NCI-H128 (cell line): Measurements from ENCODE around the gene MAGI3.

Source experiments
- DNase-seq: peaks from one replicate; lab custom pipeline; 2025; ENCODE audit not compliant: unreplicated experiment; lab: John Stamatoyannopoulos, UW

MAGI3 gene

DNA sequence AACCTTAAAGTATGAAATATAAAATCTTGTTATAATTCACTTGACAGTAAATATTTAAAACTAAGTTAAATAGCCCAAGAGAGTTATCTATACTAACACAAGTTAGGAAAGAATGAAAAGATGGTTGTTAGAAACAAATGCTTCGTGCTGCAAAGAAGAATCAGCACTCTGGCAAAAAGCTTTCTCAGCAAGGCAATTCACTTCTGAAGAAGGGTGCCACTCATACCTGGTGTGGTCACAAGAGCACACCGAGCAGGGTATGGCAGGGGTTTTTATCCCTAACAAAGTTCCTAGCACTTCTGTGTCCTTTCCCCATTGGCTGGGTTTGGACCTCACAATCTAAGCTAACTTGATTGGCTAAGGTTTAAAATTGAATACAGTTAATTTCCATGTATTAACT, 121.0 kb downstream of the MAGI3 start:
- DNase-seq = no peak

DNA sequence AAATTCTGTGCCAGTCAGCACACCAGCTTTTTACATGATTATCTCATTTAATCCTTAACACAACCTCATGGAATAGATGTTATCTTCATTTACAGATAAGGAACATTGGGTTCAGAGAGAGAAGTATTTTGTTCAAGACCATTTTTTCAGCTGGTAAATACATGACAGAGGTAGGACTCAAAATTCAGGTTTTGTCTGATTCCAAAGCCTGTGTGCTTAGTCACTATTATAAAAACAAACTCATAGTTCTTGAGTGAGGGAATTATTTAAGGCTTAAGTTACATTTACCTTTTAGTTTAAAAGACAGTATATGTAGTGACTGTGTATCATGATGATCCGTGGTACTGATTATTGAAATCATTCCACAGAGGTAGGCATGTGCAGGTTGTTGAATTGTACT, 125.2 kb downstream of the MAGI3 start:
- DNase-seq = no peak

DNA sequence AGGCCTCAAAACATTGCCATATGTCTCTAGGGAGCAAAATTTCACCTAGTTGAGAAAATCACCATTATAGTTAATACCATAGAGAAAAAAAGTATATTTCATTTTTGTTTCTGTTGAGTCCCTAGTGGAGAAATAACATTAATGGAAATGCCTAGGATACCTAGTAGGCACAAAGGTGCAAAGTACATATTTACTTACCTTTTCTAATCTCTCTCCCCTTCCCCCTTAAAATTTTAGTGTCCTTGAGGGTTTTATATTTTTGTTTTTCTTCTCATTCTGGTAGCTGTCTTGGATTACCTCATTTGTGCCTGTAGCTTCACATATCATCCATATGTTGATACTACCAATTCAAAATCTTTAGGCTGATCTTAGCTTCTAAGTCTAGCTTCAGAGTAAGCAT, 127.0 kb downstream of the MAGI3 start:
- no peak for DNase-seq

DNA sequence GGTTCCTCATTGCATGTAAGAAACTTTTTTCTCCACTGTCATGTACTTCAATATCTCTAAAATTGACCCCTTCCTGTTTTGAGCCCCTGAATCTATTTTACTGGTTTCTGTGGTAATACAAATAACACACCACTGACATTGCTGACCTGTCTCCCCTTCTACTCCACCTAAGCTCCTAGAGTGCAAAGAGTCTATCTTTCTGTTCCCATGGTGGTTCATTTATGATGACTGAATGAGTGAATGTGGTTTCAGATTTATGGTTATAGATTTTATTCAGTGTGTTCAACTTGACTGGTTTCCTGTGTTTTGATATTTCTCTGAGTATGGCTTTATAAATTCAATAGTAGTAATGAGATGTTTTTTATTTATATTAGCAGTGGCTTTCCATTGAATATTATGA, 127.7 kb downstream of the MAGI3 start:
- DNase-seq = no peak

DNA sequence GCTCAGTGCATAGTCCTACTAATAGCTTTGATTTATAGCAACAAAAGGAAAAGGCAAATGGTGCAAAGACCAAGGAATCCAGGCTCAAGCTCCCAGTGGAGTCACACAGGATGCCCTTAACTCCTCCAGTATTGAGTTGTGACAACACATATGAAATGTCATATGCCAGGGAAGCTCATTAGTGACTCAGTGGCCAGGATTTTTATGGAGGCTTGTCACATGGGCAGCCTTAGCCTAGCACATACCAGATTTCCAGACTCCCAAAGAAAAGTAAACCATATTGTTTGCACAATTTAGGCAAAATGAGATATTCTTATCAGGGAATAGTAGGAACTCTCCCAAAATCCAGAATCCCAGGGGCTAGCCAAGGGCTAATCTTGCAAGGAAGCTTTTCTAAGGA, 129.2 kb downstream of the MAGI3 start:
- no peak for DNase-seq

DNA sequence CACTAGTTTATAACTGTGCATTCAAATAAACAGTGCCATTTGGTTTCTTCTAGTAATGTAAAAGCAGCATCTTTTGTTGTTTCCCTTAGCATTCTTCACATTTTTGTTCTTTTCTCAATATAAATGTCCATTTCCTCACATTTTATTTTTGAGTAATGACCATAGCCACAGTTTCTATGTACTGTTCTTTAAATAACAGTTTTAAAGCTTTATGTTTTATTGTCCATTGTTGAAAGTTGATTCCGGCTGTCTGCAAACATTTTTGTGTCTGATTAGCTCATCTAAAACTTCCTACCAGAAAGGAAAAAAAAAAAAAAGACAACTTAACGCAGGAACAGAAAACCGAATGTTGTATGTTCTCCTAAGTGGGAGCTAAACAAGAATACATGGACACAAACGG, 139.7 kb downstream of the MAGI3 start:
- no peak for DNase-seq

DNA sequence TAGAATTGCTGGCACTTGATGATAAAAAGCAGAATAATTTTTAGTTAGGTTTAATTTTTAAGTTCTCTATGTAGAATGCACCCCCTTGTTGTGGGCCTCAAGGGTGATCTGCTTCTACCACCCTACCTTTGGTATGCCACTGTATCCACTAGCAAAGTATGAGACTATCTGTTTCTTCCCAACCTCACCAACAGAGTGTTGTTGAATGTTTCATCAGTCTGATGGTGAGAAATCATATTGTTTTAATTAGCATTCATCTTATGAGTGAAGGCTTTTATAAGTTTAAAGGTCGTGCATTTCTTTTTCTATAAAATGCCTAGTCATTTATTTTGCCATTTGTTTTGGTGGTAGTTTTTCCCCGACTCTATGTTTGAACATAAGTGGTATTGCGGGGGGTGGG, 141.0 kb downstream of the MAGI3 start:
- DNase-seq = no peak

DNA sequence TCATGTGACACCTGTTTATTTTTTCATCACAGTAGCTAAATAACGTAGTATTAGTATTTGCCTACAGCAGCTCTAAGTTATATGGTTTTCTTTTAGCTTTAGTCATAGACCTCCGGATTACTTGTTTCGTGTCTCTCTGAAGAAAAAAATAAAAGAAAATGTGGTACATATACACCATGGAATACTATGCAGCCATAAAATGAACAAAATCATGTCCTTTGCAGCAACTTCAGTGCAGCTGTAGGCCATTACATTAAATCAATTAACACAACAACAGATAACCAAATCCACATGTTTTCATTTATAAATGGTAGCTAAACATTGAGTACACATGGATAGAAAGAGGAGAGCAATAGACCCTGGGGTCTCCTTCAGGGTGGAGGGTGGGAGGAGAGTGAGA, 142.7 kb downstream of the MAGI3 start:
- DNase-seq = no peak

DNA sequence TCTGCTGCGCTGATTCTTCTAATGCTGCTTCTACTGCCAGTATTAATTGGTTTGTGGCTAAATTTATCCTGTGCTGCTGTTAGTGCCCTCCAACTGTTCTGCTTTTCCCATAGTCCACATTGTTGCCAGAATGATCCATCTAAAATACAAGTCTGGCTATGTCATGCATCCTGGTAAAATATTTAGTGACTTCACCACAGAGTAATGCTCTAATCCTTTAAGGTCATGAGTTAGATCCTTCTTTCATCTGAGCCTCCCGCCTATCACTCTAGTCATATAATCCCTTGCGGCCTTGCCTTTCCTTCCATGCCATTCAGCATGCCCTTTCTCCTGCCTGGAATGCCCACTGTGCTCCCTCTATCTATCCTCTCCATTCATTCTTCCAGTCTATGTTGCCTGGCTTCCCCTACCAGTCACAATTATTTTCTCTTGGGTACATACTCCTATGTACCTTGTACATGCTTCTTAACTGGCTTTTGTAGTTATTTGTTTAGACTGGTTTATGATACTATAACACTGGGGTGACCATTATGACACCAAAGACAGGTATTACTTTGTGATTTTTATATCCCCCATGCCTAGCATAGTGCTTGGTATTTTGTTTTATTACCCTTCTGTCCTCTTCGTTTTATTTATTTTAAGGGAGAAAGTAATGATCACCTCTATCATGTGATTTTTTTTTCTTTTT, 144.0 kb downstream of the MAGI3 start:
- no peak for DNase-seq

DNA sequence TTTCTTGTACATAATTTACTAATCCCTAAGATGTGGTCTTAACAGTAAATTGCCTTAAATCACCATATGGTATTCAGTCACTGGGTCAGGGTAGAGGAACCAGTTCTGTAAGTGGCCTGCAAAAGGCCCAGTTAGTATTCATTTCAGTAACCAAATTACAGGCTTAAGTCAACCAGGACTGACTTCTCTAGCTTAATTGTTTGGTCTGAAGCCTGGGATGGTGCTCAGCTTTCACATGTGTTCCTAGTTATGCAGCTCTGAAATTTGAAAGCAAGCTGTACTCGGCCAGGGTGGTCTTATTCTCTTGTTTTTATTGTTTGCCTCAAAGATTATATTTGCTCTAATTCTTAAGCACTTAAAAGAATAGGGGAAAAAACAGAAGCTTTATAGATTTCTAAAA, 144.6 kb downstream of the MAGI3 start:
- DNase-seq = no peak

DNA sequence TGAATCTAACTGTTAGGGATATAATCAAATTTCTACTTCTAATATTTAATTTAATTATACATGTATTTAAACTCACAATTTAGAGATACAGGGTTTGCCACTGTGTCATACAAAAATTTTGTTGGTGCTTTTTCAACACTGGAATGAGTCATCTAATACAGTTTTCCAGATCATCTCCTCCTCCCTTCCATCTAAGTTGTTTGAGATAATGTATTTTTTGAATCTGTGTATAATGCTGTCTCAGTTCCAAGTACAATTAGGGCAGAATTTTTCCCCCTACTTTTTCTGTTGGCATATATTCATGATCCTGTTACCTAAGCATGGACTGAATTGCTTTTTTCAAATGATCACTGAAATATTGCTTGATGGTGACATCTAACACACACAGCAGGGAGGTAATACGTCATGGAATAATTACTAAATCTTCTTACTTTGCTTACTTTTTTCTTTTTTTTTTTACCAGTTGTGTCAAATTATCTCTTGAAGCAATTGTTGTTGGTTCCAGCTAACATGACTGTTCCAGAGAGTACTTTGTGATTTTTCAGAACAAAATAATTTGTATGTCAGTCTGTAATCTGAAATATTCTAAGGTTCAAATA, 146.0 kb downstream of the MAGI3 start:
- no peak for DNase-seq

DNA sequence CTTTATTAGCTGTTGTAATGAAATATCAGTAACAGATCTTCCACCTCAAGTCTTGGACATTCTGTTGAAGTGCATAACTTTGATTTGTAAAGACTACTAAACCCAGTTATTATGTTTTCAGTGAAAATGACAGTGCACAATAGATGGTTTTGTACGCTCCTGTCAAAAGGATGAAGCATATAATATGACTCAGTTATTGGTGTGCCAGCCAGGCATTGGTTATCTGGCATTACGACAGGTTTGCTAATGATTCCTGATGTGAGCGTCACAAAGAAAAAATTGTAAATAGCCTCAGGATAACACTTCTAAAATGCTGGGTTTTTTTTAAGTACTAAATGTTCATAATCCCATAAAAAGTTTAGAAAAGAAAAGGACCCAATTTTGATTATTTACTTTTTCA, 147.9 kb downstream of the MAGI3 start:
- DNase-seq = no peak

DNA sequence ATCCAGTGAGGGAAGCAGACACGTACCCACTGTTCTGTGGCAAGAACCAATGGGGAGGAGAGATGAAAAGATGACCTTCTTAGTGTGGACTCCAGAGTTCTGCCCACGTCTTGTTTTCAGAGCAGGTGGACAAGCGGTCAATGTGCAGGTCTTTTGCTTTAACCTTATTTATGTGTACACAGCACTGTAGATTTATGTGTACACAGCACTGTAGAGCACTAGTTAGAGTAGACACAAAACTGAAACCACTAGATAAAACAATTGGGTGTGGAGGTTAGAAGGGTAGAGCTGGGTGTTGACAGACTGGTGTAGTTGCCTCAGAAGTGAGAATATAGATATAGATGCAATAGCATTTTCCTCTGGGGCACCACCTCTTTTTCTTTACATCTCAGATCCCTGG, 150.0 kb downstream of the MAGI3 start:
- no peak for DNase-seq

DNA sequence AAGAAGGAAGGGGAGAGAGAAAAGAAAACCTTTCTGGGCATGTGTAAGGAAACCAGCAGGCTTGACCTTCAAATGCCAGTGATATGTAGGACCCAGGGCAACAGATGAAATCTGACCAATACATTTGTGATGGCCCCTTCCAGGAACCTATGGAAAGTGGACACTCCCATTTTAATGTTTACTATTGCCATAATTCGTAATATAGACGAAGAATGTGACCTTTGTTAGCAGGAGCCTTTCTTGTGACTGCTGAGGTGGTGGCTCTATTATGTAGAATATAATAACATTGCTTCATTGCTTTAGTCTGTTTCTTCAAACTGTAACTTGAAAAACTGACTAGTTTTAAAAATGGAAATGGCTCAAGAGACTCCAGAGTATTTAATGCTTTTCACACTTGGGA, 150.8 kb downstream of the MAGI3 start:
- no peak for DNase-seq

DNA sequence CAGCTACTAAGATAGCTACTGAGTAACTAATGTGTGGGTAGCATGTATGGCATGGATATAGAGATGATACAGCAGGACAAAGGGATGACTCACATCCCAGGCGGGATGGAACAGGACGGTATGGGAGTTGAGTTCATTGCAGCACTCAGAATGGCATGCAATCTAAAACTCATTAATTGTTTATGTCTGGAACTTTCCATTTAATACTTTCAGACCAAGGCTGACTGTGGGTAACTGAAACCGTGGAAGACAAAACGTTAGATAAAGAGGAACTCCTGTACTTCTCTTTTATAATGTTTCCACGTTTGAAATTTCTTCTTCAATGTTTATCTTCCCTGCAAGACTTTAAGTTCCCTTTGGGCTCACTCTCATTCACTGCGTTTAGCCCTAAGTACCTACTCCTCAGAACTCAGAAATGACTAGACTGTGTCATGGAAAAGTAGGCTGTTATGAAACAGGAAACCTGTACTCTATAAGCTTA, 151.9 kb downstream of the MAGI3 start:
- no peak for DNase-seq

DNA sequence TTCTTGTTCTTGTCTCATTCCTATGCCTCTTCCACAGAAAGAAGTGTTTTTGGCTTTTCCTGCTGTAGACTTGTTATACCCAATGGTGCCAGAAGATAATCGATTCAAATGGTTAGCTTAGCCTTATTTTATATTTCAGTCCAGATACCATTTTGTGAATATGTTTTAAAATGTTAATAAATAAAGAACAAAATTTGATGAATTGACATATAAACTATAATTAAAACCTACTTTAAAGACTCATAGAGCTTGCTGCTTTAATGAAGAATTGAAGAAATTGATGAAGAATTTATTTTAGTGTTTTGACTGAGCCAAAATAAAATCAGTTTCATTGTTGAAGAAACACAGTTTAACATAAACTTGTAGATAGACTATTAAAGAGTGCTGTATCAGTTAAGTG, 152.8 kb downstream of the MAGI3 start:
- DNase-seq = no peak

DNA sequence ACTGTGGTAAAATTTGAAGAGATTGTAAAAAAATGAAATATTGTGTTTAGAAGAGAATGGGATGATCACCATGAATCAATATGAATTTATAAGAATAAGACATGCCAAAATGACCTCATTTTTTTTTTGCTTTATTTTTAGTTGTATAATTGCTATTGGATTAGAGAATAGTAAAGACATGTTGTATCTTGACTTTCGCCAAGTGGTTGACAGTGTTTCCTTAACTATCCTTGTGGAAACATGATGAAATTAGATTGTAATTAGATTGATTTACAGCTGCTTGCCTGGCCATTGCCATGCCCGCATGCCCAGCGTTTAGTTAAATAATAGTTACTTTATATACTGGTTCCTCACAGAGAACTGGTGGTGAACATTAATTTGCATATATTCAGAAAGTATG, 154.9 kb downstream of the MAGI3 start:
- DNase-seq = no peak

DNA sequence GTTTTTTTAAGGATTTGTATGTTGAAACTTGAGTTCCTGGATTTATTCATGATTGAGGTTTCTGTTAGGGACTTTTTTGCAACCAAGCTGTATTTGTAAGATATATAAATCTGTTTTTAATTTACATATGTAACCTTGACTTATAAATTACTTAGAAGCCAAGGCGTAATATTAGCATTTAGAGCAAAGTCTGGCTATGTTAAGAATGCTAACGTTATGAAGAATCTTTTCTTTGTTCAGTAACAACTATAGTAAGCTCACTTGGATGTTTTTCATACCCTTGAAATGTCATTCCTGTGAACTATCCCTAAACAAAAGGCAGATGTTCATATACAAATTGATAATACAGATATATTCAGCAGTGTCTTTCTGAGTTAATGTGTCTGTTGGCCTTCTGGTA, 155.3 kb downstream of the MAGI3 start:
- DNase-seq = no peak

DNA sequence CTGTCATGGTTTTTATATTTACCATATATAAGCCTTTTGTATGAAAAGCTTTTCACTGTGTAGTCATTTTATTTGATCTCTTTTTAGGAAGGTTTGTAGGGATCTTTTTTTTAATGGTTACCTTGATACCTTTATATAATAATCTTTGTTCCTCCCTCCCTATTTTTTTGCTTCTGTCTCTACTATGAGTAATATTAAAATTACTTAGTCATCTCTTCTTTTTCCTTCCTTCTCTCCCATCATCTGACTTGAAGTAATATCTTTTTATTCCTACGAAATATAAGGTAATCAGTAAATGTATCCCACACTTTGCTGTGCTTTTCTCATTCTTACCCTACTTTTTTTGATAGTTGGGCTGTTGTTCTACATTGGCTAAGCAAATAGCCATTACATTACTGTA, 161.4 kb downstream of the MAGI3 start:
- DNase-seq = no peak

DNA sequence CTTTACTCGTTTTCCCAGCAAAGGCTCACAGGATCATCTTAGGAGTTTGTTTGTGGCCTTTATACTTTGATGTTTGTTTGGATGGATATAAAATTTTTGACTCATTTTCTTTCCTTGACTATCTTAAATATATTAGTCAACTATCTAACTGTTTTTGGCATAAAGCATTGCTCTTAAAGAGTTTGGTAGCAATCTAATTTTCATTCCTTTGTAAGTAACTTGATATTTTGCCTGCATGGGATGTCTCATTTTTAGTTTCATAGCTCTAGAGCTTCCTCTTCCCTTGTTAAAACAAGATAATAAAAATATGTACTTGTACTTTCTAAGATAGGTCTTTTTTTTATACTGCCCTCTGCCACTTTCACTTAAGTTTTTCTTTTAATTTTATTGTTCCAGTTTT, 161.9 kb downstream of the MAGI3 start:
- no peak for DNase-seq

DNA sequence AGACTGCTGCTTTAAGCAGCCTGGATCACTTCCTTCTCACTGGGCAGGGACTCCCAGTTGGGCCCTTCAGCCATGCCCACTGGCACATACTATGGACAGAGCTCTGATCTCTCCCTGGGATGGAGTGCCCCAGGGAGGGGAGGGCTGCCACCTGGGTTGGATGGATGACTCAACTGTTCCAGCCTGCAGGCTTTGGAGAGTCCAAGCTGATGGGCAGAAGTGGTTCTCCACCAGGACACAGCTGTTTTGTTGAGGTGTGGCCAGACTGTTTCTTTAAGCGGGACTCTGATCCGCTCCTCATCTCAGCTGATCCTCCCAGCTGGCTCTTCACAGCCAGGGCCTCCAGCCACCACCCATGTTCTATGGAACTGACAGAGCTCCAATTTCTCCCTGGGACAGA, 166.9 kb downstream of the MAGI3 start:
- DNase-seq = no peak

DNA sequence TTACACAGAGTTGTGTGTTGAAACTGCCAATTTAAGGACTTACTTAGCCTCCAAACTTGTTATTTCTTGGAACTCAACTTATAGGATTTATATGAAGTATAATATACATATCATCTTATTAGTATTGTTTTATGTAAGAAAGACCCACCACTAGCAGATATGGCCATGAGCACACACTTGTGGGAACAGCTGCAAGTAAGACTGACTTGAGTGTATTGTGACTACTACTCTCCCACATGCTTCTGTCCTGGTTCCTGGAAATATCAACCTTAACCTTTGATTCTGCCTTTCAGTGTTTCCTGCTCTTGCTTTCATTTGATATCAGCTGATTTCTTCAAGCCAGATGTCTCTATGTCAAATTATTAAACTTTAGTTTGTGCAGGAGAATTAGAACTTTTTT, 175.3 kb downstream of the MAGI3 start:
- no peak for DNase-seq

DNA sequence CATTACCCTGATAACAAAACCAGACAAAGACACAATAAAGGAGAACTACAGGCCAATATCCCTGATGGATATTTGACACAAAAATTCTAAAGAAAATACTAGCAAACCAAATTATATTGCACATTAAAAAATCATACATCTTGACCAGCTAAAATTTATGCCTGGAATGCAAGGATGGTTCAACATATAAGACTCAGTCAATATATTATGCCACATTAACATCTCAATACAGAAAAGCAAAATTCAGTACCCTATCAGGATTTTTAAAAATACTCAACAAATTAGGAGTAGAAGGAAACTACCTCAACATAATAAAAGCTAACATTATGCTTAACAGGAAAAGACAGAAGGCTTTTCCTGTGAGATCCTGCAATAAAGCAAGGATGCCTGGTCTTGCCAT, 177.1 kb downstream of the MAGI3 start:
- DNase-seq = no peak
